Uterus (tissue), 4 donors: ENCODE data around the gene PDCD1. TPM values are rescaled to one million over a fixed set of nuclear protein-coding genes. Genes with fewer than 3 reads are reported as not detected.
A peak's percentile ranks its signal among the peaks of the same experiment; 100 is the strongest.

Experiments used
- DNase-seq, 2 donors: peaks; one replicate each; pipeline ENCODE4 v3.0.0-alpha.2; 2019 to 2020
- H3K27ac ChIP-seq, 2 donors: fragments of 200-600 bp; sonication (generic); 1 replicate in 1 of 2; 2 replicates in 1 of 2; pipeline ENCODE4 v1.5.1; 2016 to 2018
- H3K27me3 ChIP-seq, 2 donors: fragments of 200-600 bp; sonication (generic); one replicate each; pipeline ENCODE4 v1.5.1; 2018 to 2019; ENCODE audit warnings: control low read depth in 1 of 2
- H3K36me3 ChIP-seq, 2 donors: fragments of 200-600 bp; sonication (generic); one replicate each; pipeline ENCODE4 v1.5.1; 2019; ENCODE audit warnings: control low read depth in 1 of 2
- H3K4me1 ChIP-seq, 2 donors: fragments of 200-600 bp; sonication (generic); one replicate each; pipeline ENCODE4 v1.5.1; 2018 to 2019; ENCODE audit warnings: control low read depth in 1 of 2
- H3K4me3 ChIP-seq, 2 donors: fragments of 200-600 bp; sonication (generic); 1 replicate in 1 of 2; 2 replicates in 1 of 2; pipeline ENCODE4 v1.5.1; 2018 to 2019; ENCODE audit warnings: mild to moderate bottlenecking in 1 of 2
- H3K9me3 ChIP-seq, 2 donors: fragments of 200-600 bp; sonication (generic); one replicate each; pipeline ENCODE4 v1.5.1; 2019; ENCODE audit warnings: control low read depth in 1 of 2
- POLR2A ChIP-seq, 2 donors: fragments of 450-650 bp; IDR thresholded peaks; one replicate each; pipeline ENCODE4 v1.6.1; 2016; ENCODE audit warnings: antibody characterized with exemption in 2 of 2, mild to moderate bottlenecking in 1 of 2, moderate library complexity in 1 of 2
- intact Hi-C: fragments of 100-400 bp; cut with DNase I; formaldehyde crosslinking; loops from one replicate; pipeline ENCODE4 v1.15.1; 2023; ENCODE audit warnings: low total_unique reads
- total RNA-seq, 4 donors: library from RNA; depleted of rRNA in 3 of 4; stranded (reverse); fragments of >200 nt in 3 of 4; gene quantifications; one replicate each; pipeline versions ENCODE4 v1.1.0 to v1.2.4, GENCODE V29; 2014 to 2023
- TF ChIP-seq, protein P1 (sequence below), 4 experiments: fragments of 200-600 bp in 2 of 4; fragments of 450-650 bp in 2 of 4; sonication (generic) in 2 of 4; IDR thresholded peaks; one replicate each; pipeline ENCODE4 v1.5.1; 2016 to 2019; ENCODE audit warnings: antibody characterized with exemption in 4 of 4, mild to moderate bottlenecking in 2 of 4, moderate library complexity in 1 of 4
- donor health status: DM: yes; HTN: yes; CAD: no.

PDCD1 gene
- total RNA-seq, 4 donors from 2014 or later = 0.21 TPM; not detected in 3

DNA sequence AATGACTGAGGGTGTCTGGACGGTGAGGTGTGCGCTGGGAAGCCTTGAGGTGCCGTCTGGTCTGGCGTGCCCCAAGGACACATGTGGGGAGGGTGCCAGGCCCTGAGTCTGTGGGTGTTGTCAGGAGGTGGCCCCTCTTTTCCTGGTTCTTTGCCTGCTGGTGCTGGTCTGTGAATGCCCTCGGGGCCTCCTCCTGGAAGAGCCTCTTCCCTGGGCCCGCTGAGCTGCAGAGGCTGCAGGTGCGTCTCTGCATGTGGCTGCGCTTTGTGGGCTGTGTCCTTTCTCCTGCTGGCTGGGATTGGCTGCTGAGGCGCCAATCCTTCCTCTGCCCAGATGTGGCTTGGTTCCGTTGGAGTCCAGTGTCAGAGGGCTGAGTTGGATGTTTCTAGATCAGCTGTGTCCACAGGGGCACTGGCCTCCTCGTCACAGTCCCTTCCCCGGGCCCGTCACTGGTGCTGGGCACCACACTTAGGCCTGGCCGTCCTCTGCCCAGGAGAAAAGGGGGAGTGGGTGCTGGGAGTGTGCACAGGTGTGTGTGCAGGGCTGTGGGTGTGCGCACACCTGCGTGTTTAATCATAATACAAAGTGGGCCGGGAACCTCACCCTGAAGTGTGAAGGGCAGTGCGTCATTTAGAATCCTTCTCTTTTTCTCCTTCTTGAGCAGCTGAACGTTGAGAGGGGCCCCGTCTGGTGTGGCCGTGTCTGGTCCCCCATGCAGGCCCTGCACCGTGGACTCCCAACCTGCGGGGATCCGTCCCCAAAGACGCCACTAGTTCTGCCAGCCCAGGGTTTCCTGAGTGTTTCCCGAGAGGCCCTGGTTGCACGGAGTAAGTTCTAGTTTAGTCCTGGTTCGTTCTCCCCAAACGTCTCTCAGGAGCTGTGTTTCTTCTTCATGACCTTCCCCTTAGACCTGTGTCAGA, 46.4 kb upstream of the PDCD1 start:
- Histone ChIP-seq H3K4me3 (no peak overlapping the region), H3K36me3 (no peaks in the 10 kb centered on the region), H3K27ac (no peak overlapping the region), H3K27me3 (no peaks in the 10 kb centered on the region), H3K9me3 (no peaks in the 10 kb centered on the region), H3K4me1 (peaks cover 3 to 4% of the 10 kb centered on the region in 2 donors)
- intact Hi-C loops = no loop called here
- no peak for TF ChIP-seq POLR2A (IDR thresholded peaks at IDR 0.05)
- TF ChIP-seq, protein P1, sequence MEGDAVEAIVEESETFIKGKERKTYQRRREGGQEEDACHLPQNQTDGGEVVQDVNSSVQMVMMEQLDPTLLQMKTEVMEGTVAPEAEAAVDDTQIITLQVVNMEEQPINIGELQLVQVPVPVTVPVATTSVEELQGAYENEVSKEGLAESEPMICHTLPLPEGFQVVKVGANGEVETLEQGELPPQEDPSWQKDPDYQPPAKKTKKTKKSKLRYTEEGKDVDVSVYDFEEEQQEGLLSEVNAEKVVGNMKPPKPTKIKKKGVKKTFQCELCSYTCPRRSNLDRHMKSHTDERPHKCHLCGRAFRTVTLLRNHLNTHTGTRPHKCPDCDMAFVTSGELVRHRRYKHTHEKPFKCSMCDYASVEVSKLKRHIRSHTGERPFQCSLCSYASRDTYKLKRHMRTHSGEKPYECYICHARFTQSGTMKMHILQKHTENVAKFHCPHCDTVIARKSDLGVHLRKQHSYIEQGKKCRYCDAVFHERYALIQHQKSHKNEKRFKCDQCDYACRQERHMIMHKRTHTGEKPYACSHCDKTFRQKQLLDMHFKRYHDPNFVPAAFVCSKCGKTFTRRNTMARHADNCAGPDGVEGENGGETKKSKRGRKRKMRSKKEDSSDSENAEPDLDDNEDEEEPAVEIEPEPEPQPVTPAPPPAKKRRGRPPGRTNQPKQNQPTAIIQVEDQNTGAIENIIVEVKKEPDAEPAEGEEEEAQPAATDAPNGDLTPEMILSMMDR (IDR thresholded peaks at IDR 0.05) = no peak
- DNase-seq = no peak

DNA sequence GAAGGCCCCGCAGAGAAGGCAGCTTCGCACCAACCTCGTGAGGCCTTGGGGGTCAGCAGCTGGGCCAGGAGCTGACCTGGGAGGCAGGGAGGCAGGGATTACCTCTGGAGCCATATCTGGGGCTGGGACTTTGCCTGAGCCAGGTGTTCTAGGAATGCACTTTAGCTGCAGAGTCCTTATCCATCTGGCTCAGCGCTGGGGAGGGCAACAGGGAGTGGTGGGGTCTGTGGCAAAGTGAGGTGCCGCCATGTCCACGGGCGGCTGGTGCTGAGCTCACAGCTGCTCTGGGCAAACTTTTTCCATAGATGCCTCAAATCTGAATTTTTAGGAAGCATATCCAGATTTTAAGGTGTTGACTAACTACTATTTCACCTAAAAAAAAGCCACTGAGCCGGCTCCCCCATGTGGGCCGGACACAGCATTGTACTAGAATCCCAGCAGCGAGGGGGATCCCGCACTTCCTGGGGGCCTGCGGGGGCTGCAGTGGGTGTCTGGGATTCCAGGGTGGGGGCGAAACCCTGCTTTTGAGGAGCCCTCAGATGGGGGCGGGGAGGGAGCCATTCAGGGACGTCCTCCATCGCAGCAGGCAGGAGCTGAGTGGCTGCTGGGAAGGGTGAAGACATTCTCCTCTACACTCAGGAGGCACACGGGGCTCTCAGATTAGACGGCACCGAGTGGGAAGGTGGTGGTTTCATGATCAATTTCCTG, 45.5 kb upstream of the PDCD1 start:
- Histone ChIP-seq H3K4me3 (no peak overlapping the region), H3K36me3 (no peaks in the 10 kb centered on the region), H3K27me3 (no peaks in the 10 kb centered on the region), H3K27ac (no peak overlapping the region), H3K4me1 (peaks cover 7 to 12% of the 10 kb centered on the region in 2 donors), H3K9me3 (no peaks in the 10 kb centered on the region)
- DNase-seq = peak in 1 of 2 donors; percentile 12
- TF ChIP-seq, protein P1 (IDR thresholded peaks at IDR 0.05) = no peak
- TF ChIP-seq POLR2A (IDR thresholded peaks at IDR 0.05) = no peak
- intact Hi-C loops = no loop called here

DNA sequence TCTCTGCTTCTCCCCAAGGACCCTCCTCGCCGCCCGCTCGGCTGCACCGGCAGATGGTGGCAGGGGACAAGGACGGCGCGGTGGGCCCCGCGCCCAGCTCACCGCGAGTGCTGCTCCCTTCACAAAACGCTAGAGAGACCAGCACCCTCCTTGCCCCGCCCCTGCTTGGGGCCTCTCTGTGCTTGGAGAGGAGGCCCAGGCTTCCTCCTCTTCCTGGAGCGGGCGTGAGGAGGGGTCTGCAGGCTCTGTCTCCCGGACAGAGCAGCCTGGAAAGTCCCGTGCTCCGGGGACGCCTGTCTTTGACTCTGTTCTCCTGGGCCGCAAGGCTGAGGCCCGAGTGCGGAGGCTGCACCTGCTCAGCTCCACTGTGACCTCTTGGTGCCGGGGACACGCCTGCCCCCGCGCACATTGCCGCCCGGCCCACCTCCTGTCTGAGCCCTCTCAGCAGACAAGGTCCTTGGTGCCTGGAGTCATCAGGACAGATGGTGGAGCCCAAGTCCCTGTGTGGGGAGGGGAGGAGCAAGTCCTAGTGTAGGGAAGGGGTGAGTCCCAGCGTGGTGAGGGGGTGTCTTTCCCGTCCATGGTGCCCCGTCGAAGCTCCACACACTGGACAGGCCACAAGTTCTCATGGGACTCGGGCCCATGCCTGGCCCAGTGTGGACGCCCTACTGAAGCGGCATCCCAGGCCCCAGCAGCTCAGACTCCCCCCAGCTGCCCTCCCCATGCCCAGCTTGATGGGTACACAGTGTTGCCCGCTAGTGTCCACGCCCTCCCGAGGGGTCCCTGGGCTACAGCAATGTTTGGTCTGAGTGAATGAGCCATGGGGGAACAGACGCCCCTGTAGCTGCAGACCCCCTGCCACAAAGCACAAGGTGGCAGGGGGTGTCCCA, 44.7 kb upstream of the PDCD1 start:
- peak in 1 of 2 donors; percentile 18 for DNase-seq
- Histone ChIP-seq H3K27ac (no peak overlapping the region), H3K9me3 (no peaks in the 10 kb centered on the region), H3K4me1 (peaks cover 7 to 18% of the 10 kb centered on the region in 2 donors), H3K36me3 (no peaks in the 10 kb centered on the region), H3K4me3 (no peak overlapping the region), H3K27me3 (no peaks in the 10 kb centered on the region)
- TF ChIP-seq POLR2A (IDR thresholded peaks at IDR 0.05) = no peak
- TF ChIP-seq, protein P1 (IDR thresholded peaks at IDR 0.05) = no peak
- intact Hi-C loops = no loop called here

DNA sequence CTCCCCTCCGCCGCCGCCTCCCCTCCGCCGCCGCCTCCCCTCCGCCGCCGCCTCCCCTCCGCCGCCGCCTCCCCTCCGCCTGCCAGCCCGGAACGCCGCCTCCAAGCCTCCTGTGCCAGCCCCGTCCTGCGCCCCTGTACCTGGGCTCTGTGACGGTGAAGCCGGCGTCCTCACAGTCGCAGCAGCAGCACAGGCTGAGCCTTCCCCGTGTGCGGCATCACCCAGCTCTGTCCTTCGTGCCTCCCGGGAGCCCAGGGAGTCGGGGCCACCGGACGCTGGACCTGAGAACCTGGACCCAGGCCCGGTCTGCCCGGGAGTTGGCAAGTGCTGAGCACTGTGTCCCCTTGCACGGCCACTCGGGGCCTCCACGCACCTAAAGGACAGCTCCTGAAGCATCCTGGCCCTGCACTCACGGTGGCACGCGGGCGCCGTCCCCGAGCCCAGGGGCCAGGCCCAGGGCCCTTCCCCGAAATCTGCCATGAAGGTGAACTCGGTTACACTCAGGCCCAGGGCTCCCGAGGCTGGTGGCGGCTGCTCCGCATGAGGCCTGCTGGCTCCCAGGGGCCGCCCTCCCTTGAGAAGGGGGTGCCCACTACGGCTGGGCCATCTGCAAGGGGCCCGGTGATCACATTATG, 43.8 kb upstream of the PDCD1 start:
- peak overlapping the region in 1 of 2 donors; percentile 18 for H3K4me3 ChIP-seq
- no peak for TF ChIP-seq POLR2A (IDR thresholded peaks at IDR 0.05)
- TF ChIP-seq, protein P1 (IDR thresholded peaks at IDR 0.05) = no peak
- peak in 1 of 2 donors; percentile 36 for DNase-seq
- peak overlapping the region in 1 of 2 donors; percentile 15 for H3K27ac ChIP-seq
- H3K27me3 ChIP-seq = no peaks in the 10 kb centered on the region
- H3K36me3 ChIP-seq = no peaks in the 10 kb centered on the region
- intact Hi-C loops = no loop called here
- peaks cover 7 to 18% of the 10 kb centered on the region in 2 donors for H3K4me1 ChIP-seq
- no peaks in the 10 kb centered on the region for H3K9me3 ChIP-seq
